ENCODE data around the gene SLC6A14.

The SLC6A14 gene

GRCh38 chrX:116417968-116418367 is 18.4 kb upstream of the SLC6A14 start:
- DNase-seq = no peak
- H3K9me3 Mint-ChIP-seq = no peaks in the 10 kb centered on the region
- TF ChIP-seq CTCF (IDR thresholded peaks at IDR 0.05) = no peak
- H3K27me3 Mint-ChIP-seq (ENCODE audit: low read depth, poor library complexity) = peaks cover 2% of the 10 kb centered on the region
- H3K27ac Mint-ChIP-seq = no peak overlapping the region
- H3K4me1 Mint-ChIP-seq = no peaks in the 10 kb centered on the region
- no peaks in the 10 kb centered on the region for H3K36me3 Mint-ChIP-seq (ENCODE audit: low read depth)
- no peak overlapping the region for H3K4me3 Mint-ChIP-seq

GRCh38 chrX:116427978-116428377 is 8.4 kb upstream of the SLC6A14 start:
- Mint-ChIP-seq H3K27me3 (ENCODE audit: low read depth, poor library complexity) (no peaks in the 10 kb centered on the region), H3K4me3 (no peak overlapping the region), H3K9me3 (no peaks in the 10 kb centered on the region), H3K27ac (no peak overlapping the region), H3K4me1 (no peaks in the 10 kb centered on the region), H3K36me3 (ENCODE audit: low read depth) (no peaks in the 10 kb centered on the region)
- no peak for DNase-seq
- no peak for TF ChIP-seq CTCF (IDR thresholded peaks at IDR 0.05)

- Mint-ChIP-seq H3K36me3 (ENCODE audit: low read depth) (no peaks in the 10 kb centered on the region), H3K9me3 (no peaks in the 10 kb centered on the region), H3K4me3 (no peak overlapping the region), H3K27me3 (ENCODE audit: low read depth, poor library complexity) (no peaks in the 10 kb centered on the region), H3K27ac (no peak overlapping the region), H3K4me1 (no peaks in the 10 kb centered on the region)
- no peak for DNase-seq
- no peak for TF ChIP-seq CTCF (IDR thresholded peaks at IDR 0.05)
Measured at GRCh38 chrX:116435597-116435996, 809 bp upstream of the SLC6A14 start.

GRCh38 chrX:116449156-116449555 is 12.8 kb downstream of the SLC6A14 start:
- Mint-ChIP-seq H3K27me3 (ENCODE audit: low read depth, poor library complexity) (no peaks in the 10 kb centered on the region), H3K27ac (no peak overlapping the region), H3K4me3 (no peak overlapping the region), H3K4me1 (no peaks in the 10 kb centered on the region), H3K36me3 (ENCODE audit: low read depth) (no peaks in the 10 kb centered on the region), H3K9me3 (no peaks in the 10 kb centered on the region)
- no peak for DNase-seq
- no peak for TF ChIP-seq CTCF (IDR thresholded peaks at IDR 0.05)

DNA sequence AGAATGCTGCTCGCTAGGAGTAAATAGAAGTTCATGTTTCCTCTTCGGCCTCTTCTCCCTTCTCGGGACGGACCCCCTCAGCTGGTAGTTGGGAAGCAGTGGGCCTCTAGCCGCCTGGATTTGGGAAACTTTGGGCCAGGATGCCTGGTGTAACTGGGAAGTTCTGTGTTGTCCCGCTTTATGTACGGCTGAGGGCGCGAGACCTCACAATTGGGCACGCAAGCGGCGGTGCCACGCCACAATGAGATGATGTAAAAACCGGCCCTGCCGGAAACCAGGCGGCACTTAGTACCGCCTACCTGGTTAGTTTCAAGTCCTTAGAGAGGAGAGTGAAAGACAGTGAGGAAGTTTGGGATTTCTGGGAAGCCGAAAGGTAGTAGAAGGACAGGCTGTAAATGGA is 26.4 kb downstream of the SLC6A14 start, which contains the start of gene CT83:
Gene CT83, minus strand, starts transcription at position 155 of the 400 bp plus-strand sequence. Its CDS starts 120 bp downstream, at position 35.
- no peak for DNase-seq
- Mint-ChIP-seq H3K4me3 (no peak within 1 kb of the TSS), H3K27me3 (ENCODE audit: low read depth, poor library complexity) (peaks cover 12% of the 10 kb centered on the region), H3K36me3 (ENCODE audit: low read depth) (no peaks in the 10 kb centered on the region), H3K9me3 (no peaks in the 10 kb centered on the region), H3K27ac (no peak within 1 kb of the TSS), H3K4me1 (no peaks in the 10 kb centered on the region)
- TF ChIP-seq CTCF (IDR thresholded peaks at IDR 0.05) = no peak

GRCh38 chrX:116480059-116480458 is 43.7 kb downstream of the SLC6A14 start:
- Mint-ChIP-seq H3K4me1 (no peaks in the 10 kb centered on the region), H3K27me3 (ENCODE audit: low read depth, poor library complexity) (no peaks in the 10 kb centered on the region), H3K27ac (no peak overlapping the region), H3K9me3 (no peaks in the 10 kb centered on the region), H3K4me3 (no peak overlapping the region), H3K36me3 (ENCODE audit: low read depth) (no peaks in the 10 kb centered on the region)
- no peak for DNase-seq
- no peak for TF ChIP-seq CTCF (IDR thresholded peaks at IDR 0.05)
